GM19324 (cell line): ENCODE results near the gene ISYNA1.
A peak's percentile ranks its signal among the peaks of the same experiment; 100 is the strongest.

ENCODE experiments used
- ATAC-seq: cut with Tn5 transposase; IDR thresholded peaks from one replicate; pipeline ENCODE4 v1.9.1; 2021; ENCODE audit warnings: mild to moderate bottlenecking, moderate library complexity; ENCODE audit not compliant: unreplicated experiment, low FRiP score

Gene ISYNA1

GRCh38 chr19:18445262-18445948 is 7.5 kb upstream of the ISYNA1 start:
- ATAC-seq: no peak

- no peak for ATAC-seq
These were observed 6.6 kb upstream of the ISYNA1 start for GRCh38 chr19:18444513-18444912.

DNA sequence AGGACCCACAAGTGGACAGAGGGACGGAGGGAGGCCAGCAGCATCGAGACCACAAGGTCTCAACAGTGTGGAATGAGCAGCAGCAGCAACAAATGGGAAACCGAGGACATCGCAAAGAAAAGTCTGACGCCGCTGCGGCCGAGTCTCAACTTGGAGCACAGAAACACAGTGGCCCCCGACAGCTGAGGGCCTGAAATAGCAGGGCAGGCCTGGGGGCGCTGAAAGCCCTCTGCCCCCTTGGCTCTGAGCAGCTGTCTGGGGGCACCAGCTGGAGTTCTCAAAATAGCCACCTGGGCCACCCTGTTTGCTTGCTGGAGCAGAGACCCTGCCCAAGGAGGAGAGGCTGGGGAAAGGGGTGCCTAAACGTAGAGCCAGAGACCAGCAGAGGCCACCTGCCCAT is 5.9 kb upstream of the ISYNA1 start:
- no peak for ATAC-seq

GRCh38 chr19:18443406-18443805 is 5.5 kb upstream of the ISYNA1 start:
- no peak for ATAC-seq

DNA sequence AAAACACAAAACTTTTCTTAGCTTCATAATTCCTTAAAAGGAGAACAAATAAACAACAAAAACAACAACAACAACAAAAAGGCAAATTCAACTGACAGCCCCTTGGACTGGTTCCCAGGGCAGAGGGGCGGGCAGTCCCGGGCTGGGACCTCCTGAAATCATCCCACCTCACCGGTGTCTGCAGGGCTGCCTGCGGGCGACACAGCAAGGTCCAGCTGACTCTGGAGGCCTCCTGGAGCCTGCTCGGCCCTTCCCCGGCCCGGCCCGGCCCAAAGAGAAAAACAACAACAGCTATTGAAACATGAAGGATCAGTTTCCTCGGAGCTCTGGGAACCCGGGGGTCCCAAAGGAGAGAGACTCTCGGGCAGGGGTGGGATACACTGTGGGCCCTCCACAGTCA is 5.0 kb upstream of the ISYNA1 start:
- ATAC-seq: no peak

DNA sequence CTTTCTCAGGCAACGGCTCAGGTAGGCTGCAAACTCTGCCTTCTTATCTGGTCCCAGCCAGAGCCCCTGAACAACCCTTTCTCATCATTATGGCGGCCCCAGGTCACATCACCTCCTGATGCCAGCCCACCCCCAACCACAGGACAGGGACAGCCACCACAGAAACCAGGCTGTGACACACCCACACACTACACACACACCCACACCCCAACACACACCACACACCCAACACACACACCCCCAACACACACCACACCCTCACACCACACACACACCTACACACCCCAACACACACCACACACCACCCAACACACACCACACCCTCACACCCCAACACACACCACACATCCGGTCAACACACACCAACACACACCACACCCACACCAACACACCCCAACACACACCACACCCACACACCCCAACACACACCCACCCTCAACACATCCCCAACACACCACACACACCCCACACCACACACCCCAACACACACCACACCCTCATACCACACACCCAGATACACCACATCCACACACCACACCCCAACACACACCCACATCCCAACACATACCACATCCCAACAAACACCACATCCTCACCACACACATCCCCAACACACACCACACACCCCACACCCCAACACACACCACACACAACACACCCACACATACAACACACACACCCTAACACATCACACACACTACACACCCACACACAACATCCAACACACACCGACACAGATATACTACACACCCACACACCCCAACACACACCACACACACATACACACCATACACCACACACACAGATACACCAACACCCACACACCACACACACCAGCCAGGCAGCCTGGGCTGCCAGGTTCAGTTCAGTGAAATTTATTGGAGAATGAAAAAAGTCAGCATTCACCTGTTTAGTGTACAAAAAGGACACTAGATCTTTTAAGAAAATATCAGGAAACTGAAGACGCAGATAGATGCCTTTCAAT is 4.2 kb upstream of the ISYNA1 start:
- ATAC-seq: no peak

GRCh38 chr19:18440936-18441803 is 3.2 kb upstream of the ISYNA1 start:
- ATAC-seq: no peak

DNA sequence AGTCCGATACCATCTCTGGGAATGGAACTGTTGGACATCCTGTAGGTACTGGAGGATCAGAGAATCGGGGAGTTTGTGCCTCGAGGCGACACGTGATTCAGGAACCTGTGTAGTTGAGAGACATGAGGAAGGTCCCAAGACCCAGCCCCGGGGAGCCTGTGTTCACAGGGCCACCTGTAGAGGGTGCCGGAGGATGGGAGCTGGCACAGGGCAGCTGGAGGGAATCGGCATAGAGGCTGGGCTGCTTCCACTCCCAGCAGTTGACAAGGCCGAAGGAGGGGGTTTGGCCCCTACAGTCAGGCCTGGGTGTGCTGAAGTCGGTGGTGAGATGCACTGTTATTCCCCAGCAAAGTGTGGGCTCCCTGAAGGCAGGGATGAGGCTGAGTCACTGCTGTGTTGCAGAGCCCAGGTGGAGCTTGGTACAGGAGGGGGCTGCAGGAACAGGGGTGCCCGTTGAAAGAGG is 2.5 kb upstream of the ISYNA1 start:
- no peak for ATAC-seq

- no peak for ATAC-seq
These were observed 1.9 kb upstream of the ISYNA1 start for GRCh38 chr19:18439910-18440237.

GRCh38 chr19:18439025-18439909 is 1.3 kb upstream of the ISYNA1 start:
- no peak for ATAC-seq

GRCh38 chr19:18438331-18439024 is 545 bp upstream of the ISYNA1 start:
- no peak for ATAC-seq

DNA sequence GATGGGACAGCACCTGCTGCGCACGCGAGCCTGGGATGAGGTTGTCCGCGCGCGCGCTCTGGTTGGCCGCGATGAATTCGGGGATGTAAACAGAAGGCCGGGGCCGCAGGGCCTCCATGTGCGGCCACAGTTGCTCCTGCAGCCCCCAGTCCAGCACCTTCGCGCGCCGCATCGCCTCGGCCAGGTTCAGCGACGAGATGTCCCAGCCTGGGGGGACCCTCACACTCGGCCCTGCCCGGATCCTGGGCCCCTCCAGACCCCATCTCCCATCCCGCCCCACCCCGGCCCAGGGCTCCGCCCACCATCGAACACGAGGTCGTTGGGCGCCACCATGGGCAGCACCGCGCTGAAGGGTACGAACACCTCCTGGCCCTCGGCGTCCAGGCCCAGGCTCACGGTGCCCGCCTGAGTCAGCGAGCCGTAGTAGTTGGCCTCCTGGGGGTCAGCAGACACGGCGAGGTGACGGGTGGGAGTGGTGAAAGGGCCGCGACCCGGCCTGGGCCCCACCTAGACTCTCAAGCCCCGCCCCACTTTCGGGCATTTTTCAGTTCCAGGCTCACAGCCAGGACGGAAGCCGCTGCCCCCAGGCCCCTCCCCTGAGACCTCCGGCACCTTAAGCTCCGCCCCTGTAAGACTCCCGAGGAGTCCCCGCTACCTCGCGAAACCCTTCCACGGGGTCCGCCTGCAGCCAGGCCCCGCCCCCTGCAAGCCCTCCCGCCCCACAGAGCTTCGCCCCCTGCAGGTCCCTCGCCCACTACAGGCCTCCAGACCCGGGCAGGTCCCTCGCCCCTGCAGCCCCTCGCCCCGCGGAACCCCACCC is 1.1 kb downstream of the ISYNA1 start:
- peak; percentile 49 for ATAC-seq

DNA sequence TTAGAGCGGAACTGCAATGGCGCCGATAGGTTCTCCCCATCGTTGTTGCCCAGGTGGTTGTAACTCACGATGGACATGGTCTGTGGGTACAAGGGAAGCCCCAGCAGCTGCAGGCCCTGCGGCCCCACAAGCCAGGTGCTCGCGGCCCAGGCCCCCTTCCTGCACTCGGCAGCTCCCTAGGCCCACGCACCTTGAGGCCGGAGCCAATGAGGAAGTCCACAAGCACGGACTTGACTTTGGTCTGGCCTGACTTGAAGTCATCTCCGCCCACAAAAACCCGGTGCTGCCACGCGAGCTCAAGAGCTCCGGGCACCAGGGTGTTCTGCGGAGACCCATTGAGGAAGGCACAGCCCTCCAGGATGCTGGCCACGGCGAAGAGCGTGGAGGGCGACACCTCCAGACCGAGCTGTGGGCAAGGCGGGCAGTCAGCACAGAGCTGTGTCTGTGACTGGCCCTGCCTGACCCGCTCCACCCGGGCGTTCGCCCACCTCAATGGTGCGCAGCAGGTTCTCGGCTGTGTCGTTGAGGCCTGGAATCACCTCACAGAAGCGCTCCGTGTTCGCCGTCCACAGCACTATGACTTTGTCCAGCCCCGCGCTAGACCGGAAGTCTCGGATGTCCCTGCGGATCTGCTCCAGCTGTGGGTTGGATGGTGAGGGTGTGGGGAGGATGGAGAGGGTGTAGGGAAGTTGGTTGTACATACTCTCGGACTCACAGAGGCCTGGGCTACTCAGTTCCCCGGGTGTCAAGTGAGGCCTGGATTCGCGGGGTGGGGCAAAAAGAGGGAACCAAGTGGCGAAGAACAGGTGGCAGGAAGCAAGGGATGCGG is 1.9 kb downstream of the ISYNA1 start:
- no peak for ATAC-seq

DNA sequence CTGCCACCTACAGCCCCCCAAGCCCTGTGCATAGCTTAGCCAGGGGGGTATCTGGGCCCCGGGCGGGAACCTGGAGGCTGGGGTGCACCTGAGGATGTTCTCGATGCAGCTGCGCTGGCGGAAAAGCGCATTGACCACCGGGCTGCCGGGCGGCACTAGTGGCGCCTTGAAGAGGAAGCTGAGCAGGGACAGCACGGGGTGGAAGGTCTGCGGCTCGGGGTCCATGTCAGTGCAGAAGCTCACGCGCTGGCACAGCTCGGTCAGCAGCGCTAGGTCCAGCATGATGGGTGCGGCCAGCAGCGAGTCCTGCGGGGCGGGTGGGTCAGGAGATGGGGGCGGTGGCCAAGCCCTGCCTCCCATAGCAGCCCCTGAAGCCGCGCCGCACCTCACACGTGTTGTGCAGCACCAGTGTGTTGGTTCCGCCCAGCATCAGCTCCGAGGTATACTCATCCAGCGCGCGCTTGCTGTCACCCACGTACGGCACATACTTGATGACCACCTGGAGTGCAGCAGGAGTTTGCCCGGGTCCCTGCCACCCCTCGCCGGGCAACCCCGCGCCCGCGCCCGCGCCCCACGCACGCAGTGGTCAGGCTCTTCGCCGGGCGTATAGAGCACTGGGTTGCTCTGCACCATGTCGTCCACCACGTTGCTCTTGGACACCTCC is 2.6 kb downstream of the ISYNA1 start:
- ATAC-seq: no peak

DNA sequence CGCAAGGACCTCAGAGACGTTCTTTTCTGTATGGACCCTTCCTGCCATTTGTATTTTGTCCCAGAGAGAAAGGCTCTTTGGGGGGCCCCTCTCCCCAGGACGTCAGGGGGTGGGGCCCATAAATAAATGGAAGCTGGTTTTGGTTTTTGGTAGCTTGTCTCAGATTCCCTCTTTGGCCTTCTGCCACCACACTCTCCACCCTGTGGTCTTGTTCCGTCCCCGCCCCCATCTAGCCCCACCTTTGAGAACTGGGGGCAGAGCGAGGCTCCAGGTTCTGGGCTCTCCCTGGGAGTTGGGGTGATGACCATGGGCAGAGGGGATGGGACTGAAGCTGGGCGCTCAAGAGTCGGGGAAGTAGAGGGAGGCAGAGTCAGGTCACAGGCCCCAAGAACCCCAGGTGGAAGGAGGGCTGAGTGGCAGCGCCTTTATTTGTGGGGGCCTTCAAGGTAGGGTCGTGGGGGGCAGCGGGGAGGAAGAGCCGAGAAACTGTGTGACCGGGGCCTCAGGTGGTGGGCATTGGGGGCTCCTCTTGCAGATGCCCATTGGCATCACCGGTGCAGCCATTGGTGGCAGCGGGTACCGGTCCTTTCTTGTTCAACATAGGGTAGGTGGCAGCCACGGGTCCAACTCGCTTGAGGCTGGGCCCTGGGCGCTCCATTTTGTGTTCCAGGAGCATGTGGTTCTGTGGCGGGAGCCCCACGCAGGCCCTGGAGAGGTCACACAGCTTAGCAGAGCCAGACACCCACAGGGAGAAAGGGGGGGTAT is 3.3 kb downstream of the ISYNA1 start:
- no peak for ATAC-seq

DNA sequence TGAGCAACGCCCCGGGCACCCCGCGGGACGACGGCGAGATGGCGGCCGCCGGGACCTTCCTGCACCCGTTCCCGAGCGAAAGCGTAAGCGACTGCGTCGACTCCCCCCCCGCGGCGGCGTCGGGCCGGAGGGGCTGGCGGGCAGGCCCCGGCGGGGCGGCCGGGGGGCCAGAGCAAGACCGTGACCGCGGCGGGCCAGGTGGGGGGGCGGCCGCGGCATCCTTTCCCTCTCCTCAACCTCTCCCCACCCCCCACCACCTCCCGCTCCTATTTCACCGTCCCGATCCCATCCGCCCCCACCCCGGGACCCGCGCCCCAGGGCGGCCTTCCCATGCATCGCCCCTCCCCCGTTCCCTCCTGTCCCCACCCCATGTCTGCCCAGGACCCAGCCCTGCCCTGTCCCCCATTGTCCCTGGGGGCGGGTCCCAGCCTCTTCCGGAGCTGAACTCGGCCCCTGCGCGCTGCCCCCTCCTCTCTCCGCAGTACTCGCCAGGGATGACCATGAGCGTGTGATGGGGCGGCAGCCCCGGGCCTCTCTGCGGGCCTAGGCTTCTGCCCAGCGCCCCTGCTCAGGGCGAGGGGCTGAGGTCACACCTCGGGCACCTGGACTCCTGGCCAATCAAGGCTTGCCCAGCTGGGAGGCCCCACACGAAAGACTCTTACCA is 4.1 kb downstream of the ISYNA1 start:
- no peak for ATAC-seq
